Ascending aorta (tissue), 2 donors: Measurements from ENCODE around the gene PNPLA6. TPM values are rescaled to one million over a fixed set of nuclear protein-coding genes. Genes with fewer than 3 reads are reported as not detected.

Experiments
- DNase-seq, 2 donors: peaks; one replicate each; pipeline ENCODE4 v3.0.0-alpha.2; 2019; ENCODE audit warnings: low spot score in 2 of 2
- H3K27ac ChIP-seq, 2 donors: fragments of 200-600 bp; sonication (generic); one replicate each; pipeline ENCODE4 v1.5.1; 2016 to 2017; ENCODE audit warnings: mild to moderate bottlenecking in 1 of 2
- H3K27me3 ChIP-seq: fragments of 200-600 bp; sonication (generic); one replicate; pipeline ENCODE4 v1.5.1; 2017
- H3K36me3 ChIP-seq, 2 donors: fragments of 200-600 bp; sonication (generic); one replicate each; pipeline ENCODE4 v1.5.1; 2016
- H3K4me1 ChIP-seq, 2 donors: fragments of 200-600 bp; sonication (generic); one replicate each; pipeline ENCODE4 v1.5.1; 2016 to 2017; ENCODE audit warnings: mild to moderate bottlenecking in 1 of 2
- H3K4me3 ChIP-seq, 2 donors: fragments of 200-600 bp; sonication (generic); one replicate each; pipeline ENCODE4 v1.5.1; 2016 to 2017; ENCODE audit warnings: mild to moderate bottlenecking in 1 of 2
- H3K9me3 ChIP-seq, 2 donors: fragments of 200-600 bp; sonication (generic); one replicate each; pipeline ENCODE4 v1.5.1; 2016
- intact Hi-C: fragments of 100-400 bp; cut with DNase I; formaldehyde crosslinking; loops from one replicate; pipeline ENCODE4 v1.15.1; 2023
- total RNA-seq: library from RNA; depleted of rRNA; stranded (reverse); fragments of >200 nt; gene quantifications from one replicate; pipeline ENCODE4 v1.1.0, GENCODE V29; 2016
- TF ChIP-seq, protein P1 (sequence below), 3 experiments: fragments of 200-600 bp in 2 of 3; fragments of 450-650 bp in 1 of 3; sonication (generic) in 2 of 3; IDR thresholded peaks; one replicate each; pipeline ENCODE4 v1.5.1; 2016 to 2019; ENCODE audit warnings: antibody characterized with exemption in 3 of 3, mild to moderate bottlenecking in 1 of 3, moderate library complexity in 1 of 3

Gene PNPLA6
- total RNA-seq, 1 donor from 2014 or later: 190 TPM

GRCh38 chr19:7529246-7529600, 6.3 kb upstream of the PNPLA6 start:
- intact Hi-C loops: no loop called here
- no peaks in the 10 kb centered on the region for H3K27me3 ChIP-seq
- no peaks in the 10 kb centered on the region for H3K9me3 ChIP-seq
- H3K36me3 ChIP-seq: peaks cover 27 to 40% of the 10 kb centered on the region in 2 donors
- H3K4me3 ChIP-seq: no peak overlapping the region
- no peak for DNase-seq
- TF ChIP-seq, protein P1, sequence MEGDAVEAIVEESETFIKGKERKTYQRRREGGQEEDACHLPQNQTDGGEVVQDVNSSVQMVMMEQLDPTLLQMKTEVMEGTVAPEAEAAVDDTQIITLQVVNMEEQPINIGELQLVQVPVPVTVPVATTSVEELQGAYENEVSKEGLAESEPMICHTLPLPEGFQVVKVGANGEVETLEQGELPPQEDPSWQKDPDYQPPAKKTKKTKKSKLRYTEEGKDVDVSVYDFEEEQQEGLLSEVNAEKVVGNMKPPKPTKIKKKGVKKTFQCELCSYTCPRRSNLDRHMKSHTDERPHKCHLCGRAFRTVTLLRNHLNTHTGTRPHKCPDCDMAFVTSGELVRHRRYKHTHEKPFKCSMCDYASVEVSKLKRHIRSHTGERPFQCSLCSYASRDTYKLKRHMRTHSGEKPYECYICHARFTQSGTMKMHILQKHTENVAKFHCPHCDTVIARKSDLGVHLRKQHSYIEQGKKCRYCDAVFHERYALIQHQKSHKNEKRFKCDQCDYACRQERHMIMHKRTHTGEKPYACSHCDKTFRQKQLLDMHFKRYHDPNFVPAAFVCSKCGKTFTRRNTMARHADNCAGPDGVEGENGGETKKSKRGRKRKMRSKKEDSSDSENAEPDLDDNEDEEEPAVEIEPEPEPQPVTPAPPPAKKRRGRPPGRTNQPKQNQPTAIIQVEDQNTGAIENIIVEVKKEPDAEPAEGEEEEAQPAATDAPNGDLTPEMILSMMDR (IDR thresholded peaks at IDR 0.05): no peak
- H3K27ac ChIP-seq: no peak overlapping the region
- peaks cover 0 to 6% of the 10 kb centered on the region in 2 donors for H3K4me1 ChIP-seq

- no peak for DNase-seq
- peaks cover 0 to 6% of the 10 kb centered on the region in 2 donors for H3K4me1 ChIP-seq
- no peaks in the 10 kb centered on the region for H3K9me3 ChIP-seq
- intact Hi-C loops: no loop called here
- no peak overlapping the region for H3K4me3 ChIP-seq
- H3K36me3 ChIP-seq: peaks cover 27 to 36% of the 10 kb centered on the region in 2 donors
- H3K27me3 ChIP-seq: no peaks in the 10 kb centered on the region
- TF ChIP-seq, protein P1 (IDR thresholded peaks at IDR 0.05): no peak
- H3K27ac ChIP-seq: no peak overlapping the region
These were observed 5.7 kb upstream of the PNPLA6 start for GRCh38 chr19:7529610-7530490.

GRCh38 chr19:7533281-7533885, 2.1 kb upstream of the PNPLA6 start:
- TF ChIP-seq, protein P1 (IDR thresholded peaks at IDR 0.05): no peak
- Histone ChIP-seq H3K4me3 (peak overlapping the region; percentile 82 to 89), H3K9me3 (no peaks in the 10 kb centered on the region), H3K36me3 (peaks cover 24 to 29% of the 10 kb centered on the region in 2 donors), H3K27me3 (no peaks in the 10 kb centered on the region), H3K27ac (peak overlapping the region; percentile 92 to 93), H3K4me1 (peaks cover 0 to 14% of the 10 kb centered on the region in 2 donors)
- DNase-seq: peak in 1 of 2 donors; percentile 80
- intact Hi-C loops: no loop called here

DNA sequence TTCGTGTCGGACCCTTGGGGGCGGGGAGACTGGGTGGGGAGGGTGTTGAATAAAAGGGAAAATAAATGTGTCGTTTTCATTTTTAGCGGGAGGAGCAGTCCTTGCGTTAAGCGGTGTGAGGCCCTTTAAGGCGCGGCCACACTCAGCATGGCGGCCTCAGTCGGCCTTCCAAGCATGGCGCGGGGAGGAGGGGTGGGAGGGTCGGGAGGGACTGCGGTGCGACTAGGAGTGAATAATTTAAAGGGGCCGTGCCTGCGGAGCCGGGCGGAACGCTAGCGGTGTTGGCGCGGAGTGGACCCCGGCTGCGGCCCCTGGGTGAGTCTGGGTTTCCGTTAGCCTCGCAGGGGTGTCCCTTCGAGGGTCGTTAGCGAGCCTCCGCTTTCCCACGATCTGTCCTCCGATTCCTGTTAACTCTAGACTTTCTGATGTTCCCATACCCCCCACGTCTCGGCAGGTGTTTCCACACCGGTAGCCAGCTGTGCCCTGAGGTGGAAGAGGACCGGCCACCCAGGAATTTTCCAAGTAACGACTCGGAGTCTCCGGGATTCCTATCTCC, 1.5 kb upstream of the PNPLA6 start:
- Histone ChIP-seq H3K36me3 (peaks cover 29 to 32% of the 10 kb centered on the region in 2 donors), H3K4me1 (peaks cover 0 to 14% of the 10 kb centered on the region in 2 donors), H3K27ac (peak overlapping the region; percentile 92 to 93), H3K27me3 (no peaks in the 10 kb centered on the region), H3K4me3 (peak overlapping the region; percentile 82 to 89), H3K9me3 (no peaks in the 10 kb centered on the region)
- DNase-seq: peak in 1 of 2 donors; percentile 93
- TF ChIP-seq, protein P1 (IDR thresholded peaks at IDR 0.05): no peak
- intact Hi-C loops: loop anchor here (1.0 kb wide), 3 partner anchors 19 to 139 kb away; partner anchors contain the start of gene PEX11G

GRCh38 chr19:7534531-7535046, 928 bp upstream of the PNPLA6 start:
- intact Hi-C loops: loop anchor here (1.0 to 5.0 kb wide), 6 partner anchors 12 to 139 kb away; partner anchors contain the start of genes MCOLN1, PET100, PEX11G and XAB2
- TF ChIP-seq, protein P1 (IDR thresholded peaks at IDR 0.05): peak in 1 of 3 experiments; percentile 20
- H3K27me3 ChIP-seq: no peaks in the 10 kb centered on the region
- DNase-seq: peak; percentile 59 to 92
- peak overlapping the region; percentile 92 to 93 for H3K27ac ChIP-seq
- H3K9me3 ChIP-seq: no peaks in the 10 kb centered on the region
- peak overlapping the region; percentile 82 to 89 for H3K4me3 ChIP-seq
- H3K4me1 ChIP-seq: peaks cover 0 to 14% of the 10 kb centered on the region in 2 donors
- H3K36me3 ChIP-seq: peaks cover 30% of the 10 kb centered on the region in 2 donors
